WERI-Rb-1 (cell line): ENCODE data around the gene TRAM2.
A peak's percentile ranks its signal among the peaks of the same experiment; 100 is the strongest.

ENCODE experiments used
- DNase-seq: peaks from one replicate; pipeline ENCODE4 v3.0.0-alpha.2; 2020
- H3K27ac ChIP-seq: fragments of 250-450 bp; sonication (Bioruptor Pico); 2 replicates; pipeline ENCODE4 v1.5.1; 2020; ENCODE audit warnings: mild to moderate bottlenecking, moderate library complexity
- H3K27me3 ChIP-seq: fragments of 250-450 bp; sonication (Bioruptor Pico); 2 replicates; pipeline ENCODE4 v1.5.1; 2021; ENCODE audit warnings: mild to moderate bottlenecking, low read depth, moderate library complexity; ENCODE audit not compliant: insufficient read depth, severe bottlenecking
- H3K36me3 ChIP-seq: fragments of 250-450 bp; sonication (Bioruptor Pico); 2 replicates; pipeline ENCODE4 v1.5.1; 2020; ENCODE audit warnings: mild to moderate bottlenecking, moderate library complexity
- H3K4me3 ChIP-seq: 2 replicates; pipeline ENCODE4 v1.5.1; 2011; ENCODE audit warnings: low read depth, mild to moderate bottlenecking, control low read depth, low read length
- H3K9me3 ChIP-seq: fragments of 250-450 bp; sonication (Bioruptor Pico); 2 replicates; pipeline ENCODE4 v1.5.1; 2021; ENCODE audit warnings: mild to moderate bottlenecking, moderate library complexity; ENCODE audit not compliant: severe bottlenecking
- TF ChIP-seq, protein P1 (sequence below): IDR thresholded peaks from 2 replicates; pipeline ENCODE4 v1.5.1; 2011; ENCODE audit warnings: low read depth, mild to moderate bottlenecking, control low read depth, inconsistent platforms, low read length

The TRAM2 gene

GRCh38 chr6:52573295-52573694 lies 3.6 kb downstream of the TRAM2 start:
- TF ChIP-seq, protein P1, sequence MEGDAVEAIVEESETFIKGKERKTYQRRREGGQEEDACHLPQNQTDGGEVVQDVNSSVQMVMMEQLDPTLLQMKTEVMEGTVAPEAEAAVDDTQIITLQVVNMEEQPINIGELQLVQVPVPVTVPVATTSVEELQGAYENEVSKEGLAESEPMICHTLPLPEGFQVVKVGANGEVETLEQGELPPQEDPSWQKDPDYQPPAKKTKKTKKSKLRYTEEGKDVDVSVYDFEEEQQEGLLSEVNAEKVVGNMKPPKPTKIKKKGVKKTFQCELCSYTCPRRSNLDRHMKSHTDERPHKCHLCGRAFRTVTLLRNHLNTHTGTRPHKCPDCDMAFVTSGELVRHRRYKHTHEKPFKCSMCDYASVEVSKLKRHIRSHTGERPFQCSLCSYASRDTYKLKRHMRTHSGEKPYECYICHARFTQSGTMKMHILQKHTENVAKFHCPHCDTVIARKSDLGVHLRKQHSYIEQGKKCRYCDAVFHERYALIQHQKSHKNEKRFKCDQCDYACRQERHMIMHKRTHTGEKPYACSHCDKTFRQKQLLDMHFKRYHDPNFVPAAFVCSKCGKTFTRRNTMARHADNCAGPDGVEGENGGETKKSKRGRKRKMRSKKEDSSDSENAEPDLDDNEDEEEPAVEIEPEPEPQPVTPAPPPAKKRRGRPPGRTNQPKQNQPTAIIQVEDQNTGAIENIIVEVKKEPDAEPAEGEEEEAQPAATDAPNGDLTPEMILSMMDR = no peak
- Histone ChIP-seq H3K9me3 (no peaks in the 10 kb centered on the region), H3K27ac (no peak overlapping the region), H3K27me3 (no peaks in the 10 kb centered on the region), H3K4me3 (no peak overlapping the region), H3K36me3 (peaks cover 13% of the 10 kb centered on the region)
- DNase-seq = no peak

GRCh38 chr6:52572536-52572935 lies 4.3 kb downstream of the TRAM2 start:
- DNase-seq = no peak
- no peak overlapping the region for H3K4me3 ChIP-seq
- no peaks in the 10 kb centered on the region for H3K9me3 ChIP-seq
- peaks cover 13% of the 10 kb centered on the region for H3K36me3 ChIP-seq
- no peak overlapping the region for H3K27ac ChIP-seq
- H3K27me3 ChIP-seq = no peaks in the 10 kb centered on the region
- TF ChIP-seq, protein P1 = no peak

GRCh38 chr6:52571099-52571755 lies 5.6 kb downstream of the TRAM2 start:
- H3K9me3 ChIP-seq = no peaks in the 10 kb centered on the region
- TF ChIP-seq, protein P1 = no peak
- H3K36me3 ChIP-seq = peaks cover 15% of the 10 kb centered on the region

GRCh38 chr6:52570291-52570700 lies 6.6 kb downstream of the TRAM2 start:
- Histone ChIP-seq H3K36me3 (peaks cover 15% of the 10 kb centered on the region), H3K27me3 (no peaks in the 10 kb centered on the region), H3K27ac (no peak overlapping the region), H3K9me3 (no peaks in the 10 kb centered on the region), H3K4me3 (no peak overlapping the region)
- no peak for DNase-seq
- TF ChIP-seq, protein P1 = no peak

More at GRCh38 chr6:52571099-52571755, 5.6 kb downstream of the TRAM2 start:
- DNase-seq = peak; percentile 25
- Histone ChIP-seq H3K27me3 (no peaks in the 10 kb centered on the region), H3K4me3 (no peak overlapping the region), H3K27ac (no peak overlapping the region)

GRCh38 chr6:52568320-52568719 lies 8.5 kb downstream of the TRAM2 start:
- TF ChIP-seq, protein P1 = no peak
- no peak for DNase-seq
- H3K36me3 ChIP-seq = peaks cover 15% of the 10 kb centered on the region
- H3K9me3 ChIP-seq = no peaks in the 10 kb centered on the region
- H3K27me3 ChIP-seq = no peaks in the 10 kb centered on the region
- H3K27ac ChIP-seq = no peak overlapping the region
- no peak overlapping the region for H3K4me3 ChIP-seq

DNA sequence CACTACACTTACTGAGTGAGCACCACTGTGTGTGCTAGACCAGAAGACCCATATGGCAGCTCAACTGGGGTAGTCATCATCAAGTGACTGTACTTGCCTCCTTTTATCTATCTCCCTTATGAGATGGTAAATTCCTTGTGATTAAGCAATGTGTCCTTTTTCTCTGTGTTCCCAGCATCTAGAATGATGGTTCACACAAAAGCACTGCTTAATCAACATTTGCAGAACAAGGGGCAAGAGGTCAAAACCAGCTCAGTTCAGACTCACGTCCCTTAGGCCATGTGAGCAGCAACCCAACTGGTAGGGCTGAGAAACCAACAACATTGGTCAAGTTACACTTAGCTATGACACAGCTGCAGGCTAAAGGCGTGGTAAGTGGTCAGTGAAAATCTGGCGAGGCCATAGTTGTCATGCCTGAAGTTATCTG lies 10.0 kb downstream of the TRAM2 start:
- Histone ChIP-seq H3K4me3 (no peak overlapping the region), H3K36me3 (peaks cover 8% of the 10 kb centered on the region; the same call in 1 of the 2 replicates), H3K27ac (no peak overlapping the region), H3K27me3 (no peaks in the 10 kb centered on the region), H3K9me3 (no peaks in the 10 kb centered on the region)
- DNase-seq = no peak
- TF ChIP-seq, protein P1 = no peak
